ENCODE measurements around the gene C22orf15. TPM values are rescaled to one million over a fixed set of nuclear protein-coding genes. Genes with fewer than 3 reads are reported as not detected.
A peak's percentile ranks its signal among the peaks of the same experiment; 100 is the strongest.

C22orf15 gene
- total and polyA plus RNA-seq, 9 of the 15 experiments (the other 6 are each of a cell fraction or from before 2014, with no cell fraction given), result 0.07 TPM; not detected in 8

DNA sequence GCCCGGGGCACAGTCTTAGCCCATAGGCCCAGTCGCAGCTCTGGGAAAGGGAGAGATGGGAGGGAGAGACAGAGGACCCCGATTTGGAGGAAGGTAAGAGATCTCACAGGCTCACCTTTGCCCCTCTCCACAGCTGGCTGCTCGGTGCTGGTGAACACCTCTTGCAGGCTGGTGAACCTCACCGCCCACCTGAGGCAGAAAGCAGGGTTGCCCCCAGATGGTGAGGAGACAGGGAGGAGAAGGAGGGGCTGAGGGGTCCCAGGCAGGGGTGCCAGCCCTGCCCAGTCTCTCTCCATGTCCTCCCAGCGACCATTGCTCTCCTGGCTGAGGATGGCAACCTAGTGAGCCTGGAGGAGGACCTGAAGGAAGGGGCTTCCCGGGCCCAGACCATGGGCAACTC is 1.2 kb downstream of the C22orf15 start:
- Histone ChIP-seq H3K27ac (ENCODE audit: extremely low read depth, low read depth, low read length) (no peak overlapping the region), H2AFZ (ENCODE audit: low read depth, low read length) (no peak overlapping the region), H3K27me3 (ENCODE audit: control insufficient read depth in 2 of 2, insufficient read depth in 2 of 2, low read length in 2 of 2) (no peaks in the 10 kb centered on the region), H3K4me2 (ENCODE audit: insufficient read depth, low read length) (no peak overlapping the region), H4K20me1 (replicated peaks; ENCODE audit: control insufficient read depth, insufficient read depth, low read length) (peaks cover 23% of the 10 kb centered on the region), H3K9me3 (replicated peaks; ENCODE audit: control insufficient read depth, insufficient read depth, low read depth, low read length) (no peaks in the 10 kb centered on the region), H3K79me2 (ENCODE audit: control insufficient read depth, insufficient read depth, low read length) (peaks cover 34% of the 10 kb centered on the region), H3K9ac (ENCODE audit: insufficient read depth in 1 of 2, low read depth in 2 of 2, low read length in 2 of 2) (peak overlapping the region in 1 of 2 experiments; percentile 87; a peak in 2 of 4 replicates), H3K36me3 (ENCODE audit: control insufficient read depth, insufficient read depth, low read length) (peaks cover 24% of the 10 kb centered on the region), H3K4me3 (no peak overlapping the region), H3K4me1 (replicated peaks in 1 of 2; ENCODE audit: control insufficient read depth in 2 of 2, insufficient read depth in 2 of 2, low read length in 2 of 2) (peaks cover 26 to 51% of the 10 kb centered on the region in 2 experiments; a peak in 4 of 5 replicates), H3K9me1 (ENCODE audit: control insufficient read depth, insufficient read depth, low read length) (peaks cover 6% of the 10 kb centered on the region)
- ChIA-PET CTCF (ENCODE audit: low intra/inter-chr PET ratio) (no interaction called here), POLR2A (interaction anchor here (0.7 to 1.1 kb wide), 2 partner anchors 8 to 16 kb away, joined by 3 read pairs; no protein-coding TSS in a partner anchor)
- ATAC-seq (no peak), FAIRE-seq (no peak), DNase-seq (ENCODE audit: extremely low read depth in 1 of 4, low spot score in 3 of 4) (no peak)
- no TSS peak for BruUV-seq (replicated peaks)
- TF ChIP-seq NR4A1 (CRISPR knock-in tag; IDR thresholded peaks at IDR 0.05), result no peak
- TF ChIP-seq NR4A1 (tag; IDR thresholded peaks at IDR 0.05), result no peak
- TF ChIP-seq, protein P1, sequence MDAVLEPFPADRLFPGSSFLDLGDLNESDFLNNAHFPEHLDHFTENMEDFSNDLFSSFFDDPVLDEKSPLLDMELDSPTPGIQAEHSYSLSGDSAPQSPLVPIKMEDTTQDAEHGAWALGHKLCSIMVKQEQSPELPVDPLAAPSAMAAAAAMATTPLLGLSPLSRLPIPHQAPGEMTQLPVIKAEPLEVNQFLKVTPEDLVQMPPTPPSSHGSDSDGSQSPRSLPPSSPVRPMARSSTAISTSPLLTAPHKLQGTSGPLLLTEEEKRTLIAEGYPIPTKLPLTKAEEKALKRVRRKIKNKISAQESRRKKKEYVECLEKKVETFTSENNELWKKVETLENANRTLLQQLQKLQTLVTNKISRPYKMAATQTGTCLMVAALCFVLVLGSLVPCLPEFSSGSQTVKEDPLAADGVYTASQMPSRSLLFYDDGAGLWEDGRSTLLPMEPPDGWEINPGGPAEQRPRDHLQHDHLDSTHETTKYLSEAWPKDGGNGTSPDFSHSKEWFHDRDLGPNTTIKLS (IDR thresholded peaks at IDR 0.05; ENCODE audit: borderline replicate concordance, low read depth), result no peak
- 80% methylated on average over 7 of the region's 7 CpGs for WGBS (ENCODE audit: insufficient coverage, low coverage, missing lambda C conversion rate)
- in situ Hi-C loops (cut with MboI), result no loop called here
- intact Hi-C loops (cut with micrococcal nuclease), result loop anchor here (10.0 kb wide), 1 partner anchor 139 kb away; no protein-coding TSS in a partner anchor
